ENCODE measurements around the gene KLF13. TPM values are rescaled to one million over a fixed set of nuclear protein-coding genes. Genes with fewer than 3 reads are reported as not detected.

KLF13 gene
- total and polyA plus RNA-seq, 2 experiments from 2014 or later, result 23.5 to 28.6 TPM

DNA sequence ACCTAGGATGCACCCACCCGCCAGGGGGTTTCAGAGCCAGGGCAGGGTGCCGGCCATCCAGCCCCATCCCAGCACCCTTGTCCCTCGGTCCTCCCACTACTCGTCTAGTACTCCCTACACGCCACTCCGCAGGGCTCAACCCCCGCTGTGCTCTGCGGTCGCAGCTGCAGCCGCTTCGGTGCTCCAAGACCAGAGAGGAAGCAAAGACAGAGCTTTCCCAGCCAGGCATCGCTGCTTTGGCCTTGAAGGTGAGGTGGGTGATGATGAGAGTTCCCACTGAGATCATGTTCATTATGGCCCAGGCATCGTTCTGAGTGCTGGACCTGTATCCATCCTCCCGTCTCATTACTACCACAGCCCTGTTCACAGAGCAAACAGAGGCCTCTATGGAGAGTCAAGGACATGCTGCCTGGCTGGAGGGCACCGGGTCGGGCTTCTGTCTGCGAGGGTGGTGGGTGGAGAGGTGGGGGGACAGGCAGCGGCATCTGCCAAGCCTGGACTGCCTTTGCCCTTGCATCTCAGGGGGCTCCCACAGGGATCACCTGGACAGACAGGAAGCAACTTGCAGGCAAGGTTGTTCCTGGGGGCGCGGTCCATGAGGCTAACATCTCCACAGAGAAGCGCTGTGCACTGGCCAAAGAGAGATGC lies 66.9 kb downstream of the KLF13 start (continued):
- no peak for TF ChIP-seq ZNF462 (CRISPR knock-in tag; IDR thresholded peaks at IDR 0.05)
- TF ChIP-seq JUNB (IDR thresholded peaks at IDR 0.05; ENCODE audit: unreplicated experiment), result no peak
- no peak for TF ChIP-seq NANOG (IDR thresholded peaks at IDR 0.05; ENCODE audit: borderline replicate concordance)
- TF ChIP-seq EZH2 (IDR thresholded peaks at IDR 0.05; ENCODE audit: low read depth, unreplicated experiment), result no peak

GRCh38 chr15:31396881-31397560 lies 70.4 kb downstream of the KLF13 start:
- Mint-ChIP-seq H3K27ac (no peak overlapping the region), H3K36me3 (ENCODE audit: low read depth) (no peaks in the 10 kb centered on the region), H3K9me3 (no peaks in the 10 kb centered on the region), H3K4me3 (peak overlapping the region; percentile 40), H3K4me1 (peaks cover 27% of the 10 kb centered on the region), H3K27me3 (ENCODE audit: insufficient read depth, low read depth, poor library complexity) (peaks cover 28% of the 10 kb centered on the region)
- peak overlapping the region; percentile 22; the same call in 1 of the 2 replicates for H3K4me3 ChIP-seq
- H4K20me1 ChIP-seq (replicated peaks; ENCODE audit: insufficient read depth), result no peaks in the 10 kb centered on the region
- TF ChIP-seq ZNF331 (CRISPR knock-in tag; IDR thresholded peaks at IDR 0.05; ENCODE audit: low read depth), result no peak
- TF ChIP-seq CREB1 (CRISPR knock-in tag; IDR thresholded peaks at IDR 0.05; ENCODE audit: low read depth), result peak; percentile 74
- TF ChIP-seq EZH2phosphoT487 (IDR thresholded peaks at IDR 0.05; ENCODE audit: unreplicated experiment), result no peak
- TF ChIP-seq ETS1 (IDR thresholded peaks at IDR 0.05), result 0 out of 2 replicates have a peak, but pooled peaks have one; percentile 33
- TF ChIP-seq POLR2AphosphoS5 (IDR thresholded peaks at IDR 0.05; ENCODE audit: low read depth), result 0 out of 2 replicates have a peak, but pooled peaks have one; percentile 37
- TF ChIP-seq, protein P1, sequence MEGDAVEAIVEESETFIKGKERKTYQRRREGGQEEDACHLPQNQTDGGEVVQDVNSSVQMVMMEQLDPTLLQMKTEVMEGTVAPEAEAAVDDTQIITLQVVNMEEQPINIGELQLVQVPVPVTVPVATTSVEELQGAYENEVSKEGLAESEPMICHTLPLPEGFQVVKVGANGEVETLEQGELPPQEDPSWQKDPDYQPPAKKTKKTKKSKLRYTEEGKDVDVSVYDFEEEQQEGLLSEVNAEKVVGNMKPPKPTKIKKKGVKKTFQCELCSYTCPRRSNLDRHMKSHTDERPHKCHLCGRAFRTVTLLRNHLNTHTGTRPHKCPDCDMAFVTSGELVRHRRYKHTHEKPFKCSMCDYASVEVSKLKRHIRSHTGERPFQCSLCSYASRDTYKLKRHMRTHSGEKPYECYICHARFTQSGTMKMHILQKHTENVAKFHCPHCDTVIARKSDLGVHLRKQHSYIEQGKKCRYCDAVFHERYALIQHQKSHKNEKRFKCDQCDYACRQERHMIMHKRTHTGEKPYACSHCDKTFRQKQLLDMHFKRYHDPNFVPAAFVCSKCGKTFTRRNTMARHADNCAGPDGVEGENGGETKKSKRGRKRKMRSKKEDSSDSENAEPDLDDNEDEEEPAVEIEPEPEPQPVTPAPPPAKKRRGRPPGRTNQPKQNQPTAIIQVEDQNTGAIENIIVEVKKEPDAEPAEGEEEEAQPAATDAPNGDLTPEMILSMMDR (conservative IDR thresholded peaks at IDR 0.05; ENCODE audit: low read depth in 2 of 2), result peak in 1 of 2 experiments; percentile 63; a peak in 2 of 4 replicates
- no peak for TF ChIP-seq REST (IDR thresholded peaks at IDR 0.05; ENCODE audit: unreplicated experiment)
- H3K9me2 ChIP-seq (ENCODE audit: insufficient read depth), result no peaks in the 10 kb centered on the region
- peaks cover 17% of the 10 kb centered on the region; the same call in 1 of the 2 replicates for H3K4me1 ChIP-seq (ENCODE audit: insufficient read depth)
- H2AFZ ChIP-seq, result peak overlapping the region; percentile 87
- no peaks in the 10 kb centered on the region for H3K79me2 ChIP-seq (replicated peaks; ENCODE audit: insufficient read depth)
- H3K36me3 ChIP-seq (ENCODE audit: insufficient read depth), result no peaks in the 10 kb centered on the region
- no peaks in the 10 kb centered on the region for H3F3A ChIP-seq (replicated peaks; ENCODE audit: low read depth)
- peak; percentile 97 for DNase-seq (ENCODE audit: low spot score)
- peak overlapping the region; percentile 60; the same call in 1 of the 2 replicates for H3K27ac ChIP-seq (ENCODE audit: low read depth)
- H3K27me3 ChIP-seq (ENCODE audit: insufficient read depth), result peaks cover 30% of the 10 kb centered on the region
- peak; percentile 85 for ATAC-seq
- H3K4me2 ChIP-seq, result peak overlapping the region; percentile 69
